OCI-LY3 (cell line): ENCODE results near the gene NXPE1.

ENCODE experiments used
- H2AFZ ChIP-seq: fragments of 200-600, 300-600 bp; shearing (Covaris generic); 2 replicates; pipeline ENCODE4 v1.6.0; 2014; ENCODE audit warnings: antibody characterized with exemption, low read depth, low read length
- H3K27ac ChIP-seq: fragments of 200-600, 300-600 bp; sonication (generic); 2 replicates; pipeline ENCODE4 v1.5.1; 2014; ENCODE audit warnings: mild to moderate bottlenecking, low read length, moderate library complexity, mixed read lengths
- H3K27me3 ChIP-seq: fragments of 200-600, 300-600 bp; sonication (generic); 2 replicates; pipeline ENCODE4 v1.6.1; 2014; ENCODE audit warnings: low read depth, low read length, mixed read lengths
- H3K36me3 ChIP-seq: fragments of 200-600, 300-600 bp; sonication (generic); replicated peaks from 2 replicates; pipeline ENCODE3; 2014; ENCODE audit warnings: low read depth, low read length, mixed read lengths
- H3K4me1 ChIP-seq: fragments of 300-600, 200-600 bp; sonication (generic); 2 replicates; pipeline ENCODE4 v1.6.1; 2014; ENCODE audit warnings: low read length, mixed read lengths
- H3K4me2 ChIP-seq: fragments of 200-600, 300-600 bp; sonication (generic); 2 replicates; pipeline ENCODE4 v1.6.1; 2014; ENCODE audit warnings: low read length, mixed read lengths
- H3K4me3 ChIP-seq: fragments of 300-600, 200-600 bp; sonication (generic); 2 replicates; pipeline ENCODE4 v1.5.1; 2014; ENCODE audit warnings: antibody characterized with exemption, mild to moderate bottlenecking, low read length, moderate library complexity
- H3K79me2 ChIP-seq: fragments of 300-600, 200-600 bp; shearing (Covaris generic); 2 replicates; pipeline ENCODE4 v1.6.1; 2014; ENCODE audit warnings: mild to moderate bottlenecking, low read length, mixed read lengths
- H3K9ac ChIP-seq: fragments of 300-600, 200-600 bp; shearing (Covaris generic); 2 replicates; pipeline ENCODE4 v1.6.0; 2014; ENCODE audit warnings: mild to moderate bottlenecking, low read length, moderate library complexity
- H3K9me3 ChIP-seq: fragments of 200-600, 300-600 bp; shearing (Covaris generic); 2 replicates; pipeline ENCODE4 v1.6.1; 2014; ENCODE audit warnings: low read length, mixed read lengths; ENCODE audit not compliant: insufficient read depth
- H4K20me1 ChIP-seq: fragments of 200-600, 300-600 bp; sonication (generic); 2 replicates; pipeline ENCODE4 v1.6.1; 2016; ENCODE audit warnings: low read length, mixed read lengths; ENCODE audit not compliant: insufficient read depth
- EZH2phosphoT487 ChIP-seq: fragments of 200-600 bp; shearing (Covaris generic); IDR thresholded peaks from 2 replicates; pipeline ENCODE4 v1.6.1; 2018; ENCODE audit warnings: antibody characterized with exemption, mixed run types, low read depth
- TF ChIP-seq, protein P1 (sequence below): fragments of 200-600, 300-600 bp; sonication (generic); IDR thresholded peaks from 2 replicates; pipeline ENCODE4 v1.5.1; 2014; ENCODE audit warnings: antibody characterized with exemption, low read length, low read depth

The NXPE1 gene

DNA sequence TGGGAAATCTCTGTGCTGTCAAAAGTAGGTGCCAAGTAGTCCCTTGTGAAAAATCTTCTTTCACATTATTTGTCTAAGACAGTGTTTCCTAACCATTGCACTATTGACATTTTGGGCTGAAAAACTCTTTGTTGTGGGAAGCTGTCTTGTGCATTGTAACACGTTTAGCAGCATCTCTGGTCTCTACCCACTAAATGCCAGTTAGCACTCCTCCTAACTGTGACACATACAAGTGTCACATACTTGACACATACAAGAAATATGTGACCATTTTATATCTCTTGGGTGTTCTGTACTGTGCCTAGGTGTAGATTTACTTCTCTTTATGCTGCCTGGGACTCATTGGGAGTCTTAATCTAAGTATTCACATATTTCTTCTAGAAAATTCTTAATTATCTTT lies 57.8 kb downstream of the NXPE1 start:
- Histone ChIP-seq H3K79me2 (no peaks in the 10 kb centered on the region), H3K4me1 (no peaks in the 10 kb centered on the region), H3K9me3 (no peaks in the 10 kb centered on the region), H3K36me3 (no peaks in the 10 kb centered on the region), H2AFZ (no peak overlapping the region), H3K9ac (no peak overlapping the region), H3K4me2 (no peak overlapping the region), H3K27ac (no peak overlapping the region), H3K4me3 (no peak overlapping the region), H3K27me3 (no peaks in the 10 kb centered on the region), H4K20me1 (no peaks in the 10 kb centered on the region)
- no peak for TF ChIP-seq EZH2phosphoT487
- TF ChIP-seq, protein P1, sequence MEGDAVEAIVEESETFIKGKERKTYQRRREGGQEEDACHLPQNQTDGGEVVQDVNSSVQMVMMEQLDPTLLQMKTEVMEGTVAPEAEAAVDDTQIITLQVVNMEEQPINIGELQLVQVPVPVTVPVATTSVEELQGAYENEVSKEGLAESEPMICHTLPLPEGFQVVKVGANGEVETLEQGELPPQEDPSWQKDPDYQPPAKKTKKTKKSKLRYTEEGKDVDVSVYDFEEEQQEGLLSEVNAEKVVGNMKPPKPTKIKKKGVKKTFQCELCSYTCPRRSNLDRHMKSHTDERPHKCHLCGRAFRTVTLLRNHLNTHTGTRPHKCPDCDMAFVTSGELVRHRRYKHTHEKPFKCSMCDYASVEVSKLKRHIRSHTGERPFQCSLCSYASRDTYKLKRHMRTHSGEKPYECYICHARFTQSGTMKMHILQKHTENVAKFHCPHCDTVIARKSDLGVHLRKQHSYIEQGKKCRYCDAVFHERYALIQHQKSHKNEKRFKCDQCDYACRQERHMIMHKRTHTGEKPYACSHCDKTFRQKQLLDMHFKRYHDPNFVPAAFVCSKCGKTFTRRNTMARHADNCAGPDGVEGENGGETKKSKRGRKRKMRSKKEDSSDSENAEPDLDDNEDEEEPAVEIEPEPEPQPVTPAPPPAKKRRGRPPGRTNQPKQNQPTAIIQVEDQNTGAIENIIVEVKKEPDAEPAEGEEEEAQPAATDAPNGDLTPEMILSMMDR = no peak

DNA sequence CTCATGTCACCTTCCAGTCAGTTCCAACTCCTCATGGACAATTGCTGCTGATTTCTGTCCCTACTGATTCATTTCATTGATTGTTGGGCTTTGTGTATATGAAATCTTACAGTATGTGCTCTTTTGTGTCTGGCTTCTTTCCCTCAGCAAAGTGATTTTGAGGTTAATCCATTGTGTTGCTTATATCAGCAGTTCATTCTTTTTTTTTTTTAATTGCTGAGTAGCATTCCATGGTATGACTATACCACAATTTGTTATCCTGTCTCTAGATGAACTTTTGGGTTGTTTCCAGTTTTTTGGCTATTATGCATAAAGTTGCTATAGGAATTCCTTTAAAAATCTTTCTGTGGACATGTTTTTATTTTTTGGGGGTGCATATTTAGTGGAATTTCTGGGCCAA lies 59.9 kb downstream of the NXPE1 start:
- Histone ChIP-seq H3K4me1 (no peaks in the 10 kb centered on the region), H3K4me3 (no peak overlapping the region), H3K79me2 (no peaks in the 10 kb centered on the region), H3K9ac (no peak overlapping the region), H3K4me2 (no peak overlapping the region), H3K27me3 (no peaks in the 10 kb centered on the region), H4K20me1 (no peaks in the 10 kb centered on the region), H3K36me3 (no peaks in the 10 kb centered on the region), H3K27ac (no peak overlapping the region), H2AFZ (no peak overlapping the region), H3K9me3 (no peaks in the 10 kb centered on the region)
- TF ChIP-seq, protein P1 = no peak
- no peak for TF ChIP-seq EZH2phosphoT487

DNA sequence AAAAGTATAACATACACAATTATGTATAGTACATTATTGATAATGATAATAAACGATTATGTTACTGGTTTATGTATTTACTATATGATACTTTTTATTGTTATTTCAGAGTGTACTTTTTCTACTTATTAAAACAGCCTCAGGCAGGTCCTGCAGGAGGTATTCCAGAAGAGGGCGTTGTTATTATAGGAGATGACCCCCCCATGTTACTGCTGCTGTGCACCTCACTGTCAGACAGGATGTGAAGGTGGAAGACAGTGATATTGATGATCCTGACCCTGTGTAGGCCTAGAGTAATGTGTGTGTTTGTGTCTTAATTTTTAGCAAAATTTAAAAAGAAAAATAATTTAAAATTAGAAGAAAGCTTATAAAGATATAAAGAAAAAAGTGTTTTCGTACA lies 62.8 kb downstream of the NXPE1 start:
- no peak overlapping the region for H2AFZ ChIP-seq
- H3K36me3 ChIP-seq = no peaks in the 10 kb centered on the region
- no peak overlapping the region for H3K27ac ChIP-seq
- H4K20me1 ChIP-seq = no peaks in the 10 kb centered on the region
- no peaks in the 10 kb centered on the region for H3K27me3 ChIP-seq
- no peak overlapping the region for H3K4me2 ChIP-seq
- no peak overlapping the region for H3K4me3 ChIP-seq
- TF ChIP-seq EZH2phosphoT487 = no peak
- TF ChIP-seq, protein P1 = no peak
- no peak overlapping the region for H3K9ac ChIP-seq
- H3K79me2 ChIP-seq = no peaks in the 10 kb centered on the region
- H3K9me3 ChIP-seq = no peaks in the 10 kb centered on the region
- no peaks in the 10 kb centered on the region for H3K4me1 ChIP-seq

DNA sequence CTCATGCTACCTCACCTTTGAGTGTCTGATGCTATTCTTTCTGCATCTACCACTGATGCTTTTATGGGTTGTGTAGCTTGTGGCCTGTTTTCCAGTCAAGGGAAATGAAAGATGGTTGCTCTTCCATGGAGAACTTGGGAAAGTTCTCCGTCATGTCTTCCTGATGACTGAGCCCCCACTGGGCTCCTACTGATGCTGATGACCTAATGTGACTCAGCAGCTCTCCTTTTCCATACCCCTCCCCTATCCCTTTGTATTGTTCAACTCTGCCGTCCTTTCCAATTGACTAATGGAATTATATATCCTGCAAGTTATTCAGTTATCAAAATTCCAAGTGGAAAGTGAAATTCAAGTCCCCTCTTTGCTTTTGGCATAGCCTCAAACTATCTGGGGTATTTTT lies 75.8 kb downstream of the NXPE1 start:
- TF ChIP-seq EZH2phosphoT487 = no peak
- TF ChIP-seq, protein P1 = no peak
- Histone ChIP-seq H3K36me3 (no peaks in the 10 kb centered on the region), H3K27ac (no peak overlapping the region), H3K79me2 (no peaks in the 10 kb centered on the region), H3K4me3 (no peak overlapping the region), H2AFZ (no peak overlapping the region), H4K20me1 (no peaks in the 10 kb centered on the region), H3K9me3 (no peaks in the 10 kb centered on the region), H3K9ac (no peak overlapping the region), H3K4me1 (no peaks in the 10 kb centered on the region), H3K27me3 (no peaks in the 10 kb centered on the region), H3K4me2 (no peak overlapping the region)
